HepG2 (cell line): ENCODE data around the gene HES3. TPM values are rescaled to one million over a fixed set of nuclear protein-coding genes. Genes with fewer than 3 reads are reported as not detected.

Experiments
- ARID3A ChIP-seq: IDR thresholded peaks from 2 replicates; pipeline ENCODE4 v1.6.1; 2012; ENCODE audit warnings: low read depth, low read length, improper control_type of control experiment
- BRCA1 ChIP-seq: sonication (generic); formaldehyde crosslinking; IDR thresholded peaks from 2 replicates; pipeline ENCODE4 v1.4.0; 2020; ENCODE audit warnings: missing genetic modification reagents
- CSRNP1 ChIP-seq: sonication (generic); formaldehyde crosslinking; IDR thresholded peaks from 2 replicates; pipeline ENCODE4 v1.8.1; 2023; ENCODE audit warnings: mild to moderate bottlenecking, missing genetic modification reagents
- ERF ChIP-seq: IDR thresholded peaks from 2 replicates; pipeline ENCODE4 v1.6.1; 2018; ENCODE audit warnings: missing biosample characterization, missing genetic modification reagents
- MAFK ChIP-seq, 2 experiments: IDR thresholded peaks in 1 of 2; conservative IDR thresholded peaks in 1 of 2; 2 replicates each; pipeline ENCODE4 v1.6.1; 2011; ENCODE audit warnings: improper control_type of control experiment in 2 of 2, low read length in 2 of 2
- ONECUT2 ChIP-seq: sonication (generic); formaldehyde crosslinking; IDR thresholded peaks from 2 replicates; pipeline ENCODE4 v1.4.0; 2020; ENCODE audit warnings: missing genetic modification reagents
- SETDB1 ChIP-seq: sonication (generic); formaldehyde crosslinking; IDR thresholded peaks from 2 replicates; pipeline ENCODE4 v1.5.1; 2020; ENCODE audit warnings: missing genetic modification reagents, mild to moderate bottlenecking, borderline replicate concordance
- SRSF9 ChIP-seq: fragments of 200-400 bp; formaldehyde crosslinking; IDR thresholded peaks from 2 replicates; pipeline ENCODE4 v1.6.1; 2018; ENCODE audit warnings: borderline replicate concordance, mild to moderate bottlenecking, low read depth, low read length; ENCODE audit not compliant: insufficient read depth, poor library complexity, severe bottlenecking
- TERF1 ChIP-seq: sonication (generic); formaldehyde crosslinking; IDR thresholded peaks from 2 replicates; pipeline ENCODE4 v1.8.0; 2022; ENCODE audit warnings: mild to moderate bottlenecking, missing genetic modification reagents, moderate library complexity
- TRAFD1 ChIP-seq: sonication (generic); formaldehyde crosslinking; IDR thresholded peaks from 2 replicates; pipeline ENCODE4 v1.5.1; 2020; ENCODE audit warnings: missing genetic modification reagents, mild to moderate bottlenecking, borderline replicate concordance
- ZBTB21 ChIP-seq: sonication (generic); formaldehyde crosslinking; IDR thresholded peaks from 2 replicates; pipeline ENCODE4 v1.4.0; 2020; ENCODE audit warnings: missing genetic modification reagents
- ZNF264 ChIP-seq: sonication (generic); formaldehyde crosslinking; IDR thresholded peaks from 2 replicates; pipeline ENCODE4 v1.4.0; 2020; ENCODE audit warnings: missing genetic modification reagents
- ZNF281 ChIP-seq: sonication (generic); formaldehyde crosslinking; IDR thresholded peaks from 2 replicates; pipeline ENCODE4 v1.4.0; 2020; ENCODE audit warnings: missing genetic modification reagents, borderline replicate concordance
- ZNF577 ChIP-seq: sonication (generic); formaldehyde crosslinking; IDR thresholded peaks from 2 replicates; pipeline ENCODE4 v1.4.0; 2020; ENCODE audit warnings: mild to moderate bottlenecking, low read depth, missing genetic modification reagents, borderline replicate concordance
- ZNF672 ChIP-seq: sonication (generic); formaldehyde crosslinking; IDR thresholded peaks from 2 replicates; pipeline ENCODE4 v1.8.1; 2022; ENCODE audit warnings: missing genetic modification reagents
- ZNF674 ChIP-seq: sonication (generic); formaldehyde crosslinking; IDR thresholded peaks from 2 replicates; pipeline ENCODE4 v1.5.0; 2020; ENCODE audit warnings: low read depth, mild to moderate bottlenecking, missing genetic modification reagents
- ZZZ3 ChIP-seq: sonication (generic); formaldehyde crosslinking; IDR thresholded peaks from 2 replicates; pipeline ENCODE4 v1.4.0; 2020; ENCODE audit warnings: missing genetic modification reagents, mild to moderate bottlenecking, borderline replicate concordance
- polyA plus RNA-seq, 8 experiments: library from polyadenylated mRNA; depleted of rRNA in 3 of 8; stranded (reverse) in 7 of 8; unstranded in 1 of 8; fragments of >200 nt; fragmentation: Illumina TruSeq in 4 of 8; extraction: Trizol in 4 of 8; gene quantifications; 2 replicates each; pipeline versions ENCODE4 v1.2.1 to v1.2.3, GENCODE V29; 2011 to 2016; ENCODE audit warnings: low read depth in 4 of 8, missing spikeins in 1 of 8, mixed read lengths in 1 of 8; ENCODE audit not compliant: insufficient read depth in 1 of 8
- total RNA-seq, 5 experiments: library from RNA; depleted of rRNA; stranded (reverse); fragments of >200 nt; fragmentation: Illumina TruSeq; extraction: Trizol; gene quantifications; 2 replicates each; pipeline ENCODE4 v1.2.3, GENCODE V29; 2016; ENCODE audit warnings: low read depth in 1 of 5

HES3 gene
- total and polyA plus RNA-seq, 2 of the 13 experiments (the other 11 are each of a cell fraction or from before 2014, with no cell fraction given) = not detected

- TF ChIP-seq CSRNP1 (peak; percentile 73), ZNF281 (CRISPR knock-in tag) (peak; percentile 37; the same call in 1 of the 2 replicates), ARID3A (0 out of 2 replicates have a peak, but pooled peaks have one; percentile 13), SRSF9 (no peak), ZZZ3 (CRISPR knock-in tag) (peak; percentile 95), BRCA1 (CRISPR knock-in tag) (peak; percentile 95), MAFK (conservative IDR thresholded peaks at IDR 0.05 in 1 of 2, IDR thresholded peaks at IDR 0.05 in 1 of 2; ENCODE audit: low read length in 2 of 2) (0 out of 4 replicates have a peak, but pooled peaks of 1 of the 2 experiments have one; percentile 3), ZNF674 (no peak), ZBTB21 (CRISPR knock-in tag) (peak; percentile 47; the same call in 1 of the 2 replicates), ZNF672 (no peak), ZNF264 (peak; percentile 87), TERF1 (CRISPR knock-in tag) (0 out of 2 replicates have a peak, but pooled peaks have one; percentile 61), TRAFD1 (no peak), ONECUT2 (CRISPR knock-in tag) (peak; percentile 43; the same call in 1 of the 2 replicates), ZNF577 (0 out of 2 replicates have a peak, but pooled peaks have one; percentile 71), SETDB1 (CRISPR knock-in tag) (no peak), ERF (CRISPR knock-in tag) (peak; percentile 81)
Measured at GRCh38 chr1:6199298-6200187, 44.4 kb upstream of the HES3 start, which contains the start of gene RPL22 (continued).
